BE2C (cell line): ENCODE results near the gene PEX11G.

Source experiments
- DNase-seq: peaks from one replicate; pipeline ENCODE4 v3.0.0-alpha.2; 2020
- H3K27me3 ChIP-seq: fragments of 250-450 bp; sonication (Bioruptor Pico); 2 replicates; pipeline ENCODE4 v1.5.1; 2020; ENCODE audit warnings: mild to moderate bottlenecking
- H3K36me3 ChIP-seq: fragments of 250-450 bp; sonication (Bioruptor Pico); 2 replicates; pipeline ENCODE4 v1.5.1; 2020; ENCODE audit warnings: mild to moderate bottlenecking
- H3K4me1 ChIP-seq: fragments of 250-450 bp; sonication (Bioruptor Pico); 2 replicates; pipeline ENCODE4 v1.5.1; 2020
- H3K4me3 ChIP-seq: 2 replicates; pipeline ENCODE4 v1.5.1; 2011; ENCODE audit warnings: low read depth, low read length
- H3K9me3 ChIP-seq: fragments of 250-450 bp; sonication (Bioruptor Pico); 2 replicates; pipeline ENCODE4 v1.5.1; 2020
- CTCF ChIP-seq: IDR thresholded peaks from 2 replicates; pipeline ENCODE4 v1.5.1; 2012; ENCODE audit warnings: mild to moderate bottlenecking, low read depth, low read length

PEX11G gene

GRCh38 chr19:7471696-7472615, 16.9 kb downstream of the PEX11G start:
- no peaks in the 10 kb centered on the region for H3K4me1 ChIP-seq
- no peaks in the 10 kb centered on the region for H3K9me3 ChIP-seq
- TF ChIP-seq CTCF = no peak
- H3K27me3 ChIP-seq = no peaks in the 10 kb centered on the region
- no peaks in the 10 kb centered on the region; the same call in 1 of the 2 replicates for H3K36me3 ChIP-seq
- H3K4me3 ChIP-seq = no peak overlapping the region
- DNase-seq = no peak

- no peak for TF ChIP-seq CTCF
- H3K9me3 ChIP-seq = no peaks in the 10 kb centered on the region
- DNase-seq = no peak
- peaks cover 2% of the 10 kb centered on the region for H3K36me3 ChIP-seq
- H3K4me1 ChIP-seq = no peaks in the 10 kb centered on the region
- H3K27me3 ChIP-seq = no peaks in the 10 kb centered on the region
- no peak overlapping the region for H3K4me3 ChIP-seq
Measured at GRCh38 chr19:7470540-7471305, 18.1 kb downstream of the PEX11G start.

- no peaks in the 10 kb centered on the region for H3K9me3 ChIP-seq
- no peaks in the 10 kb centered on the region for H3K4me1 ChIP-seq
- no peak overlapping the region for H3K4me3 ChIP-seq
- peaks cover 5% of the 10 kb centered on the region for H3K36me3 ChIP-seq
- no peak for DNase-seq
- no peak for TF ChIP-seq CTCF
- H3K27me3 ChIP-seq = no peaks in the 10 kb centered on the region
Measured at GRCh38 chr19:7469669-7470285, 19.1 kb downstream of the PEX11G start.

GRCh38 chr19:7468840-7469239, 20.0 kb downstream of the PEX11G start:
- no peak for TF ChIP-seq CTCF
- no peak for DNase-seq
- Histone ChIP-seq H3K27me3 (no peaks in the 10 kb centered on the region), H3K9me3 (no peaks in the 10 kb centered on the region), H3K4me3 (no peak overlapping the region), H3K36me3 (peaks cover 5% of the 10 kb centered on the region), H3K4me1 (no peaks in the 10 kb centered on the region)

GRCh38 chr19:7467009-7467989, 21.5 kb downstream of the PEX11G start:
- no peaks in the 10 kb centered on the region for H3K9me3 ChIP-seq
- TF ChIP-seq CTCF = no peak
- no peak for DNase-seq
- H3K27me3 ChIP-seq = no peaks in the 10 kb centered on the region
- no peak overlapping the region for H3K4me3 ChIP-seq
- peaks cover 5% of the 10 kb centered on the region for H3K36me3 ChIP-seq
- no peaks in the 10 kb centered on the region for H3K4me1 ChIP-seq
